HG03139 (cell line): ENCODE results near the gene P2RX4.
"Not testable (repeated sequence)": the region's sequence is repeated elsewhere in the genome, so short reads cannot be mapped to it uniquely, and the experiment has no call there.

Experiments
- ATAC-seq: cut with Tn5 transposase; IDR thresholded peaks from one replicate; pipeline ENCODE4 v1.9.1; 2021; ENCODE audit not compliant: unreplicated experiment

Gene P2RX4

GRCh38 chr12:121240484-121241101, 30.7 kb downstream of the P2RX4 start:
- no peak for ATAC-seq

DNA sequence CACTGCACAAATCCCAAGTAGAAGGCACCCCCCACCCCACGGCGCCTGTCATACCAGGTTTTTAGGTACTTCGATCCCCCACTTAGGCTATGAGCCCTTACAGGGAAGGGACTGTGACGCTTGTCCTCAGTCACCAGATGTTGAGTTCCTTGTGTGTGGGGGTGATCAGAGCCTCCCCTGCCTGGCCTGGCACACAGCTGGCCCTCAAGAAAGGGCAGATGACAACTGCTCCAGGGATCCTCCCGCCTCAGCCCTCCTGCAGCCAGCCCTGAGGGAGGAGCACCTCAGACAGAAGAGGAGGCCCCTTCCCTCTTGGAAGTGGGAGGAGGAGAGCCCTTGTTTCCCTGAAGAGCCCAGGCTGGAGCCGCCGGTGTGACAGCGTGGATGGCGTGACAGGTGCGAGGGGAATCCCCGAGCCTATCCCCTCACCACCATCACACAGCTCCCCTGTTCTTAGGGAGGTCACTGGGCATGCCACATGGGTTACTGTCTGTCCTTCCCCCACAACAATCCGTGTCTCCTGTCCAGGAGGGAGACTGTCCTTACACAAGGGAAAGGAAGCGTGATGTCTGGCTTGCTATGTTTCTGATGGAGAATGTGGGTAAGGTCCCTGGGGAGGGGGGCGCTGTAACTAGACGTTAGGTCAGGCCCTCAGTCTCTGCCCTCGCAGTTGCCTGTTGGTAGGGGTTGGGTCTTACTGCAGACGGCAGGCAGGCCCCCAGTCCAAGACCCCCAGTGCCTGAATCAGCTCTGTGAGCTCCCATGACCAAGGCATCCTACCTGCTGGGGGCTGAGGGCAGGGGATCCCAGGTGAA, 31.4 kb downstream of the P2RX4 start:
- no peak for ATAC-seq

DNA sequence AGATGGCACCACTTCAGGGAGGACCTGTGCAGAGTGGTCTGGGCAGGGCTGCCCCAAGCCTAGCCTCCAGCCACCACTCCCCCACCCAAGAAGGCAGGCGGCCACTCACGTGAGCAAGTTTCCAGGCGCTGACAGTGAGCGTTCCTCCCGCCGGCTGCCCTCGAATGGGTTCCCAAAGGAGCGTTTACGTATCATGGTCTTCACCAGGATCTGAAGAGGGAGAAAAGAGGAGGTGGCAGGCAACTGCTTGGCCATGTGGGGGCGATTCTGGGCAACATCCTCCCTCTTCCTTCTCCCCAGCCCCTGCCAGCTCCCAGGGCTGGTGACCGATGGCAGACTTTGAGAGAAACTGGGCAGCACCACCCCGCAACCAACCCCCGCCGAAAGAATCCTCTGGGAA, 35.1 kb downstream of the P2RX4 start:
- ATAC-seq = no peak

DNA sequence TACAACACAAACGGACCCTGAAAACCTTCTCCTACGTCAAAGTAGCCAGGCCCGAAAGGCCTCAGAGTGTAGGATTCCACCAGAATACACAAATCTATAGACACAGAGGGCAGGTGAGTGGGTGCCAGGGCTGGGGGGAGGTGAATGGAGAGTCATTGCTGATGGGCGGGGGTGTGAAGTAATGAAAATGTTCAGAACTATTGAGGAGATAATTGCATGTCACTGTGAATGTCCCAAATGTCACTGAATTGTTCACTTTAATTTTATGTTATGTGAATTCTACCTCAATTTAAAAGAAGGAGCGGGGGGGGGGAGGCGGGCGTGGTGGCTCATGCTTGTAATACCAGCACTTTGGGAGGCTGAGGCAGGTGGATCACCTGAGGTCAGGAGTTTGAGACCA, 36.0 kb downstream of the P2RX4 start:
- no peak for ATAC-seq

DNA sequence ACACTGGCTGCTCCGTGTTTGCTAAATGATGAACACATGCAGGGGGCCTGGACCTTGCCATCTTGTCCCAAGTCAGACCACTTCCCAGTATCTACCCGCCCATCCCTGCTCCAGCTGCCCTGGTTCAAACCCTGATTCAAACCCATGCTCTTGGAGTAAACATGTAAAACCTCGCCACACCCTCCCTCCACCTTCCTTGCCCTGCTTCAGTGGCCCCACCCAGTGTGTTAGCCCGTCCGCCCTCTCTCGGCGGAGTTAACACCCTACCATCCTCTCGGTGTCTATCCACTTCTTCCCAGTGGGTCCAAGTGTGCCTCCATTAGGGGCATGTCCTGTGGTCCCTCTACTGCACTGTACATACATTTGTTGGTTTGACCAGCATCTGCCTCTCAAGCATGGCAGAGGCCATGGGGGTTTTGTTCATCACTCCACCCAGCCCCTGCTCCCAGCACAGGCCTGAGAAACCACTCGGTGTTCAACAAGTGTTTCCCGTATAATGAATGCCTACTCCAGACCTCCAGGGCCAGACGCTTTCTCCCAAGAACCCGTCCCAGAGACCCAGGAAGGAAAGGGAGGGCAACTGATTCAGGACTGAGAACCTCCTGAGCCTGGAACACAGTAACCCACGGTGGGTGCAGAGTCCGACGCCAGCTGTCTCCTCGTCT, 37.1 kb downstream of the P2RX4 start:
- no peak for ATAC-seq

- ATAC-seq = peak; percentile 53
Measured at GRCh38 chr12:121248622-121249021, 38.7 kb downstream of the P2RX4 start.

DNA sequence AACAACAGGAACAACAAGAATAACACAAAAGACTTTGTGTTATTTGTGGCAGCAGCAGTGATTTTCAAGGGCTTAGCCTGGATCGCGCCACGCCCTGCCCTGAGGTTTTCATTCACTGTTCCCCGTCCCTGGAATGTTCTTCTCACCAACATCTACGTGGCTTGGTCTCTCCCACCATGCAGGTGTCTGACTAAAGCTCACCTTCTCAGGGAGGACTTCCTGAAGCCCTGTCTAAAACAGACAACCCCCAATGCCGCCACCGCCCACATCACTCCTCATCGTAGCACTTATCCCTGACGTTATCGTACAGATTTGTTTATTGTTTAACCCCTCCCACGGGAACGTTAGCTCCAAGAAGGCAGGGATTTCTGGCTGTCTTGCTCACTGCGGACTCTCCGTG, 40.4 kb downstream of the P2RX4 start:
- ATAC-seq = no peak

- no peak for ATAC-seq
Measured at GRCh38 chr12:121251838-121252237, 41.9 kb downstream of the P2RX4 start.

GRCh38 chr12:121252712-121253345, 42.9 kb downstream of the P2RX4 start:
- ATAC-seq = no peak

DNA sequence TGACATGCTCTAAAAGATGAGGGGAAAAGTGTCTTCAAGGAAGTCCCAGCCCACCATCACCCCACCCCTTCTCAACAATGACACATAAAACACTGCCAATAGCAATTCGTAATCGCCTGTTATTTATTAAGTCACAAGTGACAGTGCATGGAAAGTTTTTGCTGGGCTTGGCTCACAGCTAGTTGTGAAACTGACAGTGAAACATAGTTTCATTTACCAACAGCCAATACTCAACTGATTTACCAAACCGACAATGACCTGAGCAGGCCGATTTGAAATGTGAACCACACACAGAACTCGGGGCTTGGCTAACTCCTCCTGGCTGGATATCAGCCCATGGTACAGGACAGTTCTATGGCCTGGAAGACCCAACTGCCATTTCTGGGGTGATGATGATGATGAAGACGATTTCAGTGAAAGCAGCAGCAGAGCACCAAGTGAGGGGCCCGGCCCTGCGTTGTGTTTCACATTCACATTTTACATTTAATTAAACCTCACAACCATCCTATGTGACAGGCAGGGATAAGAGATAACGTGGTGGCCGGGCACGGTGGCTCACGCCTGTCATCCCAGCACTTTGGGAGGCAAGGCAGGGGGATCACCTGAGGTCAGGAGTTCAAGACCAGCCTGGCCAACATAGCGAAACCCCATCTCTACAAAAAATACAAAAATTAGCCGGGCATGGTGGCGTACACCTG, 43.9 kb downstream of the P2RX4 start:
- ATAC-seq = no peak

DNA sequence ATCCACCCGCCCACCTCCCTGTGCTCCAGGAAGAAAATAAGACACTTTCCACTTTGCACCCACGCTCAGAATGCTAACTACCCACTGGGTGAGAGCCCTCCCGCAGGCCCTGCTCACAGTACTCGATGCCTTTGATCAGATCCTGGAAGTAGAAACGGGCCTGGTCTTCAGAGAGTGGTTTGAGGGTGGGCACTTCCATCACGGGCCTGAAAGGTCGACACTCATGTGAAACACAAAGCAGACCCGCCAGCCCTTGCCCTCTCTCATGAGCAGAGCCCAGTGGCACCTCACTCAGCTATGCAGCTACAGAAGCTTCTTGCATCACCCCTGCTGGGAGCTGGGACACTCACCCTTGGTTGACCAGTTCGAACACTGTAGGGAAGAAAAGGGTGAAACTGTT, 45.5 kb downstream of the P2RX4 start:
- ATAC-seq = no peak

GRCh38 chr12:121257704-121258449, 47.9 kb downstream of the P2RX4 start:
- not testable (repeated sequence) for ATAC-seq

DNA sequence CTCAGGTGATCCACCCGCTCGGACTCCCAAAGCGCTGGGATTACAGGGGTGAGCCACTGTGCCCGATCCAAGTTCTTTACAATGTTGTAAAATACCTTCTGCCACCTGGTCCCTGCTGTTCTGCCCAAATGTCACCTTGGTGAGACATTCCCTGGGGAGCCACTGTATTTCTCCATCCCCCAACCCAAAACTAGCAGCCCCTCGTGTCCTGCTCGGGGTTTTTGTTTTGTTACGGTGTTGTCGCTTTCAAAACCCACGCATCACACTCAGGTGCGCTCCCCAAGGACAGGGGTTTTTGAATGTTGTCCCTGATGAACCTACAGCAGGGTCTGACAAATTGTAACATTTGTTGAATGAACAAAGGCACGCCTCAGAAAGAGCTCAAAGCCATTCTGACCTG, 49.1 kb downstream of the P2RX4 start:
- no peak for ATAC-seq

DNA sequence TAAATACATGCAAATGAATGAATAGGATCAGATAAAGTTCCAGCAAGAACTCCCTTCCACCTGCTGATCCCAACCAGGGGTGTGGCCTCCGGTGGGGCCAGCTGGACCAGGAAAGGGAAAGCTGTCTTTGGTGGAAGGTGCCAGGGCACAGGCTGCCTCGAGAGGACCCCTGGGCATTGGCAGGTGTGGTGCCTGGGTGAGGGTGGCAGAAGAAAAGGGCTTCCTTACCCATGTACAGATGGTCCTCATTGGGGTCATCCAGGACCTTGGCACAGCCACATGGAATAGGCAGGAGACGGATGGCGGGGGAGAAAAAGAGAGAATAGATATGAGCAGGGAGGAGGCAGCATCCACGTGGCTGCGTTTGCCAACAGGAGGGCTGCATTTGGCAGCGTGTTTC, 50.2 kb downstream of the P2RX4 start:
- no peak for ATAC-seq

- no peak for ATAC-seq
Measured at GRCh38 chr12:121261398-121261797, 51.5 kb downstream of the P2RX4 start.

- ATAC-seq = no peak
Measured at GRCh38 chr12:121263206-121263935, 53.4 kb downstream of the P2RX4 start.

DNA sequence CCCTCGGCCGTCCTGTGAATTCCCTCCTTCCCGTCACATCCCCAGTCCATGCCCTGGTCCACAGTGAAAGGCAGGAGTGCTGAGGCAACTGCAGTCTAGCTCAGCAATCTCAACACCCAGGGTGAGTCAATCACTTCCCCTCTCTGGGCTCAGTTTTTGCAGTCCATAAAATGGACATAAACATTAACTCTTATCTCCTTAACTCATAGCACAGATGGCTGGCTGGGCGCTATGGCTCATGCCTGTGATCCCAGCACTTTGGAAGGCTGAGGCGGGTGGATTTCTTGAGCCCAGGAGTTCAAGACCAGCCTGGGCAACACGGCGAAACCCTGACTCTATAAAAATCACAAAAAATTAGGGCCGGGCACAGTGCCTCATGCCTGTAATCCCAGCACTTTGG, 54.2 kb downstream of the P2RX4 start:
- ATAC-seq = no peak

DNA sequence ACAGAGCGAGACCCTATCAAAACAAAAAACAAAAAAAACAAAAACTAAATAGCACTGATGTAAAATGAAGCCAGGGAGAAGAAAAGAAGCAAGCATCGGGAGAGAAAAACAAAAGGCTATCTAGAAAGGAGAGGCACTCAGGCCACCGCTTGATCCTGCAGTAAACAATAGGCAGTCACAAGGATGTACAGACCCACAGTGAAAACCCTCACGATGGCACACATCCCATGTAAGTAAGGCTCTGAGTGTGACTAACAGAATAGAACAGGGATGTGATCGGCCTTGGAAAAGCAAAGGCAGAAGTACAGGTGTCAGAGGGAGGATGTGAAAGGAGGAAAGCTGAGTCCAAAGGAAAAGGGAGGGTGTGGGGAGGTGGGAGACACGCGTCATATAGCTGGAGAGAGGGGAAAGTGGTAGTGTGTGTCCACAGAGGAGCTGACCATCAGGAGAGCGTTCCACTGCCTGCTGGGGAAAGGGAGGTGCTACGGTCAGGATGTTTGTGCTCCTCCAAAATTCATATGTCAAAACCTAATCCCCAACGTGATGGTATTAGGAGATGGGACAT, 55.1 kb downstream of the P2RX4 start:
- ATAC-seq = no peak

GRCh38 chr12:121267822-121268221, 57.9 kb downstream of the P2RX4 start:
- no peak for ATAC-seq
